GM21381 (cell line): Measurements from ENCODE around the gene CHST7.
A peak's percentile ranks its signal among the peaks of the same experiment; 100 is the strongest.
"Not testable (repeated sequence)": the region's sequence is repeated elsewhere in the genome, so short reads cannot be mapped to it uniquely, and the experiment has no call there.

Source experiments
- ATAC-seq: cut with Tn5 transposase; IDR thresholded peaks from one replicate; pipeline ENCODE4 v1.9.1; 2021; ENCODE audit warnings: mild to moderate bottlenecking, moderate library complexity; ENCODE audit not compliant: unreplicated experiment

CHST7 gene

DNA sequence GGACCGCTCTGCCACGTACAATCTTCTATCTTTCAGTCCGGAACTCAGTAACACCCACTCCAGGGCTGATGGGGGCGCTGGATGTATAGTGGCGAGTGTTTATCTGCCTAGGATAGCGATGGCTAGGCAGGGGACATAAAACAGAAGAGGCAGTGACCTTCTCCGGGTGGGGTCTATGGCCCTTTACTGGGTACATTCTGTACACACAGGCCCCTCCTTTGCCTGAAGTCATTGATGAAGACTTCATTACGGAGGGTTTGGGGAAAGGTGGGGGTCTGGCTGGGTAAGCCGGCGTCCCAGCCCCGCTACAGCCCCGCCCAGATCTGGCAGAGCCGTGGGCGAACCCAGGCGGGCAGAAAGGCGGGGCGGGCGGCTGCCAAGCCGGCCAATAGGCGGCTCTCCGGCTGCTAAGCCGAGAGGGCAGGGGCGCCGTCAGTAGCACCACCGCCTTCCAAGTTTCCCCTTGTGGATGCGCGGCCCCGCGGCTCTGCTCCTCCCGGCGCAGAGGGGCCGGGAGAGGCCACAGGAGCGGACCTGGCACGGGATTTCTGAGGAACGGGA is at the start of gene CHST7:
CHST7 (plus strand) TSS at position 435 of the 561 bp plus-strand sequence. CDS start 167 bp downstream, outside the sequence.
- ATAC-seq, result peak; percentile 35

- ATAC-seq, result not testable (repeated sequence)
Measured at GRCh38 chrX:46528640-46529039, 44.9 kb upstream of the CHST7 start.

DNA sequence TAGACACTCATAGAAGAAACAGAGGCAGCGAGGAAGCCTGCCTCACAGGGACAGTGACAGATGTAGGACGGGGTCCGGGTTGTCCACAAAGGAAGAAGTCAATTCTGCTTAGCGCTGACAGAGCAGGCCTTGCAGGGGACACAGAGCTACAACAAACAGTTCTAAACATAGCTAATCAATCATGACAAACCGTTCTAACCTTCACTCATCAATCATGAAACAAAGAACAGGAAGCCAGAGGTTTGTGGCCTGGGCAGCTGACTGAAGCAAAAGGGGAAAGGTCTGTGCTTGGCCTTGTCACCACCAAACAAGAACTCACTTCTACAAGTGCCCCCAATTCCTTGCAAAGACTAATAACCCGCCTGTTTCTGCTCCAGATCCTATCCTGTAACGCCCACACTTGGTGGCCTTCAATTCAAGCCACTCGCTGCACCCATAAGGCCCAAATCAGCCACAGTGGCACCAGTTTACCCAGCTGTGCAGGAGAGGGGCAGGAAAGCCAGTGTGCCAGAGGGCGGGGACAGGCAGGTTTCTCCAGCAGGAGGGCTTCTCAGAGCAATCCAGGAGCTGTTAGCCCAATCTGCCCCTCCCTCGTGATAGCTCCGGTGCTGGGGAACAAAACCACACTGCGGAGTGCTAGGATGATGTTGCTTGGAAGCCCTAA is 43.7 kb upstream of the CHST7 start:
- not testable (repeated sequence) for ATAC-seq

DNA sequence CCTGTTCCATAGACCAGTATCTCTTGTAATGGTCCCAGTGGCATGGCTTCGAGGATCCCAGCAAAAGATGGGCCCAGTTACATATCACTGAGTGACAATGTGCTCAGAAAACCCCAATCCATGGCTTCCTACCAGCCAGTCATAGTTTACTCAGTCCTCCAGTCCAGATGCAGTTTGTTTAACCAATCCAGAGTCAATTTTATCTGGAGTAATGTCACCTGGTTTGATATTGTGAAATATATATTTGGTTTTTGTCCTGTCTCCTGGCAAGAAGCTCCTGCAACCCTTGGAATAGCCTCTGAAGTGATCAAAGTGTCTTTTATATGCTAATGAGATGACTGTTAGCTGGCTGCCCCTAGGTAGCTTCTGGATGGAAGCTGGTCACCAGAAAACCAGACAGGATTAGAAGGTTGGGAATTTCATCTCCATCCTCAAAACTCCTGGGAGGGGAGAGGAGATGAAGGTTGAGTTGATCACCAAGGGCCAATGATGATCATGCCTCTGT is 43.1 kb upstream of the CHST7 start:
- not testable (repeated sequence) for ATAC-seq

DNA sequence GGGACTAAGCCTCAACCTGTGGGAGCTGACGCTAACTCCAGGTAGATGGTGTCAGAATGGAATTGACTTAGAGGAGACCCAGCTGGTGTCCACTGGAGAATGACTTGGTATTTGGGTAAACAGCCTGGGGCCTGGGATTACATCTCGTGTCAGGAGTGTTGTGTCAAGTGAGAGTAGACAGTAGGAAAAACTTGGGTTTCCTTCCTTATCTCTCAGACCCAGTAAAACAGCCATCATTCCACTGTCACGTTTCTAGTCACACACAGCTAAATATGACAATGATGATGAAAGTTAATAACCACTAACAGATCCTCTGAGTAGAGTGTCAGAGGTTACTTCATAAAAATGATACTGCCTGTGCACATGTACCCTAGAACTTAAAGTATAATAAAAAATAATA is 42.1 kb upstream of the CHST7 start:
- ATAC-seq, result no peak

GRCh38 chrX:46543441-46543840 is 30.1 kb upstream of the CHST7 start:
- ATAC-seq, result no peak

DNA sequence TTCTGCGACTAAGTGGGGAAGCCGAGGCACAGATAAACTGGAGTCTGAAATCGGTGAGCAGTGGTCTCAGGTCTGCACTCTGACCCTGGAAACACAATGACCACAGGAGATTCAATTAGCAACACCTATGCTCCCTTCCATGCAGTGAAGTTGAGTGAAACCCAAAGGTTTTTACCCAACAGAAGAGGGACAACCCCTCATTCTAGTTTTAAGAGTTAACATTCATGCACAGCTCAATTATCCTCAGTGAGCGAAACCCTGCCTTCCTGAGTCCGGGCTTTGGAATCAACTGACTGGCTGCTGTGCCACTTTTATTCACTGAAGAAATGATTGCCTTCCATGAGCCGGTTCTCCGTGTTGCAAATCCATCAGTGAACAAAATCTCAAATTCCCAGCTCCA is 29.0 kb upstream of the CHST7 start:
- not testable (repeated sequence) for ATAC-seq

GRCh38 chrX:46545111-46546005 is 28.2 kb upstream of the CHST7 start, which contains the start of gene ZNF674:
TSS of gene ZNF674 (minus strand) at chrX:46545421. CDS start at chrX:46542087, 3,334 bp downstream.
- peak; percentile 89 for ATAC-seq

GRCh38 chrX:46547857-46548256 is 25.7 kb upstream of the CHST7 start:
- ATAC-seq, result no peak

GRCh38 chrX:46549914-46550313 is 23.7 kb upstream of the CHST7 start:
- no peak for ATAC-seq

- ATAC-seq, result no peak
Measured at GRCh38 chrX:46551494-46552128, 22.0 kb upstream of the CHST7 start.

- ATAC-seq, result no peak
Measured at GRCh38 chrX:46553935-46554334, 19.6 kb upstream of the CHST7 start.

GRCh38 chrX:46554942-46555341 is 18.6 kb upstream of the CHST7 start:
- no peak for ATAC-seq

- no peak for ATAC-seq
Measured at GRCh38 chrX:46559062-46559461, 14.5 kb upstream of the CHST7 start.

- ATAC-seq, result peak; percentile 97
Measured at GRCh38 chrX:46561824-46562657, 11.5 kb upstream of the CHST7 start.

GRCh38 chrX:46567388-46567787 is 6.2 kb upstream of the CHST7 start:
- no peak for ATAC-seq

GRCh38 chrX:46569621-46570020 is 3.9 kb upstream of the CHST7 start:
- no peak for ATAC-seq

- no peak for ATAC-seq
Measured at GRCh38 chrX:46571423-46572339, 1.9 kb upstream of the CHST7 start.

DNA sequence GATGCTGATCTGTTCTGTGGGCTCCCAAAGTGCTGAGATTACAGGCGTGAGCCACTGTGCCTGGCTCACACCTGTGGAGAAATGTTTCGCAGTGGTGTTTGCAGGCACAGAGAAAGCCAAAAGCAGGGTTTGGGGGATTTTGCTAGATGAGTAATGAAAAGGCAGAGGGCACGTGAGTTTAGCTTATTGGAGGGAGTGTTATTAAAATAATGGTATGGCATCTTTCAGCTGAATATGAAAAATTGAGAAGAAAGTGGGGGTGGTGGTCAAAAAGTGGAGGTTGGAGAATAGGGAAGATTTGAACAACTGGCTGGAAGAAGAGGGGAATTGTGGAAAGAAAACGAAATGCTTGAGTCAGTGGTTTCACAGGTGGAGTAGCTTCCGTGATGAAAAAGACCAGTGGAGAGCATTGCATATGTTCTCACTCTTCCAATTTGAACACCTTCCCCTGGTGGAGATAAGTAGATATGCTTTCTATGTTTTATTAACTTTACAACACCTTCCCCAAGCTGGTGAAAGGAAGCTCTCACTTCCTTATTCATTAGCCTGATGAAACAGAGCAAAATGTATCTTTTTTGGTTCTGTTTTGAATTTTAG is 1.1 kb upstream of the CHST7 start:
- ATAC-seq, result peak; percentile 36
